GM19035 (cell line): ENCODE measurements around the gene WIZ.
"Not testable (repeated sequence)": the region's sequence is repeated elsewhere in the genome, so short reads cannot be mapped to it uniquely, and the experiment has no call there.

Experiments
- ATAC-seq: cut with Tn5 transposase; IDR thresholded peaks from one replicate; pipeline ENCODE4 v1.9.1; 2021; ENCODE audit not compliant: unreplicated experiment

The WIZ gene

GRCh38 chr19:15449620-15450527 is at the start of gene WIZ:
Gene WIZ, minus strand, starts transcription at chr19:15449956. Its CDS starts 1,649 bp downstream, at chr19:15448307.
- ATAC-seq: peak; percentile 61

GRCh38 chr19:15498910-15499309 is 49.2 kb upstream of the WIZ start:
- no peak for ATAC-seq

- ATAC-seq: no peak
Observed at GRCh38 chr19:15498156-15498858, 48.6 kb upstream of the WIZ start.

- no peak for ATAC-seq
Observed at GRCh38 chr19:15495151-15495550, 45.4 kb upstream of the WIZ start.

- no peak for ATAC-seq
Observed at GRCh38 chr19:15488489-15489226, 38.9 kb upstream of the WIZ start.

- no peak for ATAC-seq
Observed at GRCh38 chr19:15487038-15487437, 37.3 kb upstream of the WIZ start.

- not testable (repeated sequence) for ATAC-seq
Observed at GRCh38 chr19:15485768-15486167, 36.0 kb upstream of the WIZ start.

- not testable (repeated sequence) for ATAC-seq
Observed at GRCh38 chr19:15480996-15481395, 31.2 kb upstream of the WIZ start.

- no peak for ATAC-seq
Observed at GRCh38 chr19:15479391-15480345, 29.9 kb upstream of the WIZ start, which contains the start of gene PGLYRP2. Gene PGLYRP2, minus strand, starts transcription at chr19:15479501. Its CDS starts 130 bp downstream, at chr19:15479371.

GRCh38 chr19:15476325-15476724 is 26.6 kb upstream of the WIZ start:
- ATAC-seq: no peak

- no peak for ATAC-seq
Observed at GRCh38 chr19:15475611-15476010, 25.9 kb upstream of the WIZ start.

GRCh38 chr19:15475169-15475568 is 25.4 kb upstream of the WIZ start:
- ATAC-seq: no peak

- not testable (repeated sequence) for ATAC-seq
Observed at GRCh38 chr19:15473821-15474220, 24.1 kb upstream of the WIZ start.

- no peak for ATAC-seq
Observed at GRCh38 chr19:15471639-15472101, 21.9 kb upstream of the WIZ start.

GRCh38 chr19:15469513-15470297 is 19.9 kb upstream of the WIZ start:
- no peak for ATAC-seq

GRCh38 chr19:15468675-15469512 is 19.1 kb upstream of the WIZ start:
- no peak for ATAC-seq

GRCh38 chr19:15467734-15468214 is 18.0 kb upstream of the WIZ start:
- ATAC-seq: no peak
